Breast epithelium (tissue), 4 donors: ENCODE results near the gene IFNLR1. TPM values are rescaled to one million over a fixed set of nuclear protein-coding genes. Genes with fewer than 3 reads are reported as not detected.

Experiments used
- DNase-seq, 2 donors: peaks; one replicate each; pipeline ENCODE4 v3.0.0-alpha.2; 2019; ENCODE audit warnings: low spot score in 2 of 2
- H3K27ac ChIP-seq, 2 donors: fragments of 200-600 bp; sonication (generic) in 1 of 2; one replicate each; pipeline ENCODE4 v1.5.1; 2016 to 2019; ENCODE audit warnings: mild to moderate bottlenecking in 1 of 2
- H3K27me3 ChIP-seq, 2 donors: fragments of 200-600 bp; sonication (generic) in 1 of 2; one replicate each; pipeline versions ENCODE4 v1.5.1 to v1.6.0; 2017 to 2019; ENCODE audit warnings: control low read depth in 1 of 2, mild to moderate bottlenecking in 1 of 2
- H3K36me3 ChIP-seq: fragments of 200-600 bp; one replicate; pipeline ENCODE4 v1.5.1; 2019
- H3K4me1 ChIP-seq, 2 donors: fragments of 200-600 bp; sonication (generic); one replicate each; pipeline ENCODE4 v1.5.1; 2016 to 2019; ENCODE audit warnings: control low read depth in 1 of 2
- H3K4me3 ChIP-seq, 3 donors: fragments of 200-600 bp; sonication (generic); 1 replicate in 2 of 3; 2 replicates in 1 of 3; pipeline ENCODE4 v1.5.1; 2016 to 2019; ENCODE audit warnings: mild to moderate bottlenecking in 3 of 3, moderate library complexity in 2 of 3
- H3K9me3 ChIP-seq, 2 donors: fragments of 200-600 bp; sonication (generic) in 1 of 2; one replicate each; pipeline ENCODE4 v1.5.1; 2016 to 2019; ENCODE audit warnings: control low read depth in 1 of 2
- POLR2A ChIP-seq: fragments of 450-650 bp; IDR thresholded peaks from one replicate; pipeline ENCODE4 v1.6.1; 2016; ENCODE audit warnings: antibody characterized with exemption, mild to moderate bottlenecking, moderate library complexity
- POLR2AphosphoS5 ChIP-seq, 3 donors: sonication (generic); formaldehyde crosslinking; IDR thresholded peaks; one replicate each; pipeline ENCODE4 v1.6.1; 2017; ENCODE audit warnings: antibody characterized with exemption in 3 of 3
- intact Hi-C: fragments of 100-400 bp; cut with DNase I; formaldehyde crosslinking; loops from one replicate; pipeline ENCODE4 v1.15.1; 2023; ENCODE audit warnings: low total_unique reads
- total RNA-seq, 3 donors: library from RNA; depleted of rRNA; stranded (reverse); fragments of >200 nt; gene quantifications; one replicate each; pipeline ENCODE4 v1.1.0, GENCODE V29; 2016
- TF ChIP-seq, protein P1 (sequence below), 3 donors: fragments of 450-650 bp; IDR thresholded peaks; one replicate each; pipeline ENCODE4 v1.5.1; 2016 to 2017; ENCODE audit warnings: antibody characterized with exemption in 3 of 3, mild to moderate bottlenecking in 3 of 3, moderate library complexity in 3 of 3

Gene IFNLR1
- total RNA-seq, 3 donors from 2014 or later: under 0.01 to 10.7 (median 3.9) TPM

DNA sequence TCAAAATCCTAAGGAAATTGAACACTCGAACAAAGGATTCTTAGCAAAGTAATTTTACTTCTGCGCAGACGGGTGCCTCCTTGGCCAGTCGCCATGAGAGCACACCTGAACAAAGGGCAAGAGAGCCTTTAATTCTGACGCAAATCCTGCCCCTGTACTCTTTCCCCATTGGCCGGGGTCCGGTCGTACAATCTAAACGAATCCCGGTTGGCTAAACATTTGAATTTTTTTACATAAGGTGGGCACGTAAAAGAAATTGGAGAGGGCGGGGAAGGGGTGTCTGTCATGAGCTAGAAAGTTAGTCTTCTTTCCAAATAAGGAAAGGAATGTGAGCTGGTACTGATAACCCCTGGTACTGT lies 35.9 kb downstream of the IFNLR1 start:
- Histone ChIP-seq H3K4me3 (peak overlapping the region in 2 of 3 donors; percentile 34 to 49), H3K9me3 (no peaks in the 10 kb centered on the region), H3K36me3 (no peaks in the 10 kb centered on the region), H3K27ac (peak overlapping the region; percentile 76 to 87), H3K4me1 (no peaks in the 10 kb centered on the region), H3K27me3 (no peaks in the 10 kb centered on the region)
- DNase-seq: peak in 1 of 2 donors; percentile 92
- intact Hi-C loops: no loop called here
- TF ChIP-seq POLR2AphosphoS5 (IDR thresholded peaks at IDR 0.05): no peak
- TF ChIP-seq, protein P1, sequence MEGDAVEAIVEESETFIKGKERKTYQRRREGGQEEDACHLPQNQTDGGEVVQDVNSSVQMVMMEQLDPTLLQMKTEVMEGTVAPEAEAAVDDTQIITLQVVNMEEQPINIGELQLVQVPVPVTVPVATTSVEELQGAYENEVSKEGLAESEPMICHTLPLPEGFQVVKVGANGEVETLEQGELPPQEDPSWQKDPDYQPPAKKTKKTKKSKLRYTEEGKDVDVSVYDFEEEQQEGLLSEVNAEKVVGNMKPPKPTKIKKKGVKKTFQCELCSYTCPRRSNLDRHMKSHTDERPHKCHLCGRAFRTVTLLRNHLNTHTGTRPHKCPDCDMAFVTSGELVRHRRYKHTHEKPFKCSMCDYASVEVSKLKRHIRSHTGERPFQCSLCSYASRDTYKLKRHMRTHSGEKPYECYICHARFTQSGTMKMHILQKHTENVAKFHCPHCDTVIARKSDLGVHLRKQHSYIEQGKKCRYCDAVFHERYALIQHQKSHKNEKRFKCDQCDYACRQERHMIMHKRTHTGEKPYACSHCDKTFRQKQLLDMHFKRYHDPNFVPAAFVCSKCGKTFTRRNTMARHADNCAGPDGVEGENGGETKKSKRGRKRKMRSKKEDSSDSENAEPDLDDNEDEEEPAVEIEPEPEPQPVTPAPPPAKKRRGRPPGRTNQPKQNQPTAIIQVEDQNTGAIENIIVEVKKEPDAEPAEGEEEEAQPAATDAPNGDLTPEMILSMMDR (IDR thresholded peaks at IDR 0.05): no peak
- TF ChIP-seq POLR2A: no peak

DNA sequence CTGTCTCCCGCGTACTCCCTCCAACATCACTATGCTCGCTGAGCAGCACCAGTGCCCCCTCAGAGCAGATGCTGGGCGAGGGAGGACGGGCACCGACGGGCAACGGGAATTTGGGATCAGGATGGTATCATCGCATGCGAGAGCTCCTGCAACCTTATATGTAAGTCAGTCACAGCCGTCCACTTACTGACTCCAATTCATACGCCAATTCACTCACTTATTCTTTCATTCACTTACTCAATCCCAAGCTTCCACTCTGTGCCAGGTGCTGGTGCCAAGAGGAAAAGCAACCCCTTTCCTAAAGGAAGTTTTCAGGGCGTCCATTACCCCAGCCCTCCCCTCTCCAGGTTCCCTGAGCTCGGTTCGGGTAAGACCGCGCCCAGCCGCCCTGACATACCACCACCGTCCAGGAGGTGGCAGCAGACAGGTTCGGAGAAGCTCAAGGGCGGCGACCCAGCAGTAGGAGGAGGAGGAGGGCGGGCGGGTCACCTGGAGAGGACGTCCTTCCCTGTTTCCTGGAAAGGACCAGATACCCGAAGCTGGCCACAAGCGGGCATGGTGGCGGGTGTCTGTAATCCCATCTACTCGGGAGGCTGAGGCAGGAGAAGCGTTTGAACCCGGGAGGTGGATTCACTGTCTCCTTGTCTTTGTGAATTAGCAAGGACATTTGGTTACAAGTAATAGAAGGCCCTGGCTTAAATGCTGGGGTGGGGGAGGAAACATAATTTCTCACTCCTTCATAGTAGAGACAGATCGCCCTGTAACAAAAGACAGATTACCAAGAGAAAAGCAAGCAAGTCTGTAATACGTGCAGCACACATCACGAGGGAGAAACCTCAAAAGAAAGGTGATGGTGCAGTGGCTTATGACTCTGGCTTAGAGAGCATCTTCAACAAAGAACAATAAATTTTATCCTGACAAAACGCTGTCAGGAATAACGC lies 36.6 kb downstream of the IFNLR1 start:
- Histone ChIP-seq H3K4me1 (no peaks in the 10 kb centered on the region), H3K4me3 (peak overlapping the region in 2 of 3 donors; percentile 34 to 49), H3K36me3 (no peaks in the 10 kb centered on the region), H3K9me3 (no peaks in the 10 kb centered on the region), H3K27me3 (no peaks in the 10 kb centered on the region), H3K27ac (peak overlapping the region; percentile 76 to 87)
- no peak for TF ChIP-seq POLR2A
- peak in 2 of 3 donors; percentile 37 to 38 for TF ChIP-seq POLR2AphosphoS5 (IDR thresholded peaks at IDR 0.05)
- TF ChIP-seq, protein P1 (IDR thresholded peaks at IDR 0.05): peak; percentile 76 to 91 (median 88)
- DNase-seq: peak; percentile 94
- intact Hi-C loops: no loop called here

DNA sequence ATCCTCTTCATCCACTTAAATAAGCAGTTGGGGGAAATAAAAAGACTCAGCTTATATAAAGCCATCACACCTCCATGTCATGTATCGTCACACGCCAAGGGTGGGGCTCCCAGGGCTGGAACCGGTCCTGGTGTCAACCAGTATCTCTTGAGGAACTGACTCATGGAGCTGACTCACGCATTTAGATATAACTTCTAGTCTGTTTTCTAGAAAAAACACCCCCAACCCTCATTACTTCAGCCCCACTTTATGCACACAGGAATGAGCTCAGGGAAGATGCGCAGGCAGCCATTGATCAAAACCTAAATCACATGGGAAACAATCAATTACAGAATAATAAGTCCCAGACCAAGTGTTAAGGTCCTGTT lies 37.2 kb downstream of the IFNLR1 start:
- intact Hi-C loops: no loop called here
- Histone ChIP-seq H3K4me1 (no peaks in the 10 kb centered on the region), H3K27me3 (no peaks in the 10 kb centered on the region), H3K9me3 (no peaks in the 10 kb centered on the region), H3K4me3 (peak overlapping the region in 2 of 3 donors; percentile 34 to 49), H3K36me3 (no peaks in the 10 kb centered on the region), H3K27ac (no peak overlapping the region)
- DNase-seq: no peak
- TF ChIP-seq, protein P1 (IDR thresholded peaks at IDR 0.05): no peak
- TF ChIP-seq POLR2A: no peak
- TF ChIP-seq POLR2AphosphoS5 (IDR thresholded peaks at IDR 0.05): no peak

DNA sequence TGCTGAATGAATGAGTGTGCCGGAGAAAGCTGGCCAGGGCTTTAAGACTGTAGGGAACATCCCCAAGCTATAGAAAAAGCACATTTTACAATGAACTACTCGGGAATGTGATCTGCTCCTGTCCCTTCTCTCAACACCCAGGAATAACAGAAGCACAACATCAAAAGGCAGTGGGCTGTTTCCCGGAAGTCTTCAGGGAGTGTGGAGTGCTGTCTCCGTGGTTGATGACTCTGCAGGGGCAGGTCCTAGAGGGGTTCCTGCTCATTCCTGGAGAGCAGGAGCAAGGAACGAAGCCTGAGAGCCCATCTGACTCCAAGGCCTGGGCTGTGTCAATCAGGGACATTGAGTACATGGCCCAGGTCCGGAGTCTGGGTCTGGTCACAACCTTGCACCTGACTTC lies 39.3 kb downstream of the IFNLR1 start:
- no peak overlapping the region for H3K4me3 ChIP-seq
- no peak overlapping the region for H3K27ac ChIP-seq
- TF ChIP-seq POLR2A (no peak), POLR2AphosphoS5 (IDR thresholded peaks at IDR 0.05) (no peak)
- TF ChIP-seq, protein P1 (IDR thresholded peaks at IDR 0.05): no peak
- no peak for DNase-seq
- no peaks in the 10 kb centered on the region for H3K36me3 ChIP-seq
- H3K9me3 ChIP-seq: no peaks in the 10 kb centered on the region
- intact Hi-C loops: no loop called here
- no peaks in the 10 kb centered on the region for H3K27me3 ChIP-seq
- no peaks in the 10 kb centered on the region for H3K4me1 ChIP-seq

DNA sequence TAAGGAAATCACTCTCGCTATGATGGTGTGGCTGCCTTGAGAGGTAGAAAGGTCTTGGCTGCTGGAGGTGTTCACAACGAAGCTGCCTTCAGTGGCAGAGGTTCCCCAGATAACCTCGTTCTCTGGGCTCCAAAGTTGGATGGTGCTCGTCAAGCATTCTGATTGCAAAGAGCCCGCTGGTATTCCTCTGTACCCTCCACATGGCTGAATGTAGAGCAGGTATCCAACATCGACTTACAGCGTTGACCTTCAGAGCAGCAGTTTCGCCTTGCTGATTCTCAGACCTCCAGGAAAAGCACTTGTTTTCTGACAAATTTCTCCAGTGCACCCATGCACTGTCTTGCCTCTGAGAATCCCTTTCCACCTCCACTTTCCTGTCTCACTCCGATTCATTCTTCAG lies 39.9 kb downstream of the IFNLR1 start:
- Histone ChIP-seq H3K36me3 (no peaks in the 10 kb centered on the region), H3K4me3 (no peak overlapping the region), H3K4me1 (no peaks in the 10 kb centered on the region), H3K27ac (no peak overlapping the region), H3K9me3 (no peaks in the 10 kb centered on the region), H3K27me3 (no peaks in the 10 kb centered on the region)
- intact Hi-C loops: no loop called here
- no peak for DNase-seq
- TF ChIP-seq POLR2A: no peak
- TF ChIP-seq, protein P1 (IDR thresholded peaks at IDR 0.05): no peak
- TF ChIP-seq POLR2AphosphoS5 (IDR thresholded peaks at IDR 0.05): no peak
